NCI-H128 (cell line): ENCODE measurements around the gene WNT7B.

Experiments
- DNase-seq: peaks from one replicate; lab custom pipeline; 2025; ENCODE audit not compliant: unreplicated experiment; lab: John Stamatoyannopoulos, UW

The WNT7B gene

DNA sequence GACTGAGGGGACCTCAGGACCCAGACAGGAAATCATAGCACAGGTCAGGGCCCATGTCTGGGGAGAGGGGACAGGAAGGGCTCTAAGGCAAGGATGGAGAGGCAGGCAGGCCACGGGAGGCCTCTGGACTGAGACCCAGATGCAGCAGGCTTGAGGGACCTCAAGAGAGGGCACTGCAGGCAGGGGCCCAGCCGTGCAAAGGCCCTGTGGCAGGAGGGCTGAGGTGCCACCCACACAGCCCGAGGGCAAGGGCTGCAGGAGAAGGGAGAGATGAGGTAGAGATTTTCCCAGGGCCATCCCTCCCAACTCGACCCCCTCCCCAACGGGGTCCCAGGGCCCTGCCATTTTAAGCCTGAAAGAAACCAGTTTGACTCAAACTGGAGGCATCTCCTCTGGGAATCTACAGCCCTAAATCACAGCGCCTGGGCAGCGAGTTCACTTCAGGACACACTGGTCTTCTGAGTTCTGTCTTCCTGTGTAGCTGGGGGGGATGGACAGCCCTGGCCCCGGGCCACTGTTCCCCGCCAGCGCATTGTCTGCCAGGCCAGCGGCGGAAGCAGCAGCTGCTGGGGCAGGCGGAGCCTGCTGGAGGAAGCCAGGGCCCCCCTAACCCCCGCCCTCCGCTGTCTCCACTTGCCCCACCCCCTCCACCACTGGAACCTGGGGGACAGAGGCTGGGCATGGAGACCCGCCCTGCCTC lies 20.3 kb upstream of the WNT7B start:
- no peak for DNase-seq

DNA sequence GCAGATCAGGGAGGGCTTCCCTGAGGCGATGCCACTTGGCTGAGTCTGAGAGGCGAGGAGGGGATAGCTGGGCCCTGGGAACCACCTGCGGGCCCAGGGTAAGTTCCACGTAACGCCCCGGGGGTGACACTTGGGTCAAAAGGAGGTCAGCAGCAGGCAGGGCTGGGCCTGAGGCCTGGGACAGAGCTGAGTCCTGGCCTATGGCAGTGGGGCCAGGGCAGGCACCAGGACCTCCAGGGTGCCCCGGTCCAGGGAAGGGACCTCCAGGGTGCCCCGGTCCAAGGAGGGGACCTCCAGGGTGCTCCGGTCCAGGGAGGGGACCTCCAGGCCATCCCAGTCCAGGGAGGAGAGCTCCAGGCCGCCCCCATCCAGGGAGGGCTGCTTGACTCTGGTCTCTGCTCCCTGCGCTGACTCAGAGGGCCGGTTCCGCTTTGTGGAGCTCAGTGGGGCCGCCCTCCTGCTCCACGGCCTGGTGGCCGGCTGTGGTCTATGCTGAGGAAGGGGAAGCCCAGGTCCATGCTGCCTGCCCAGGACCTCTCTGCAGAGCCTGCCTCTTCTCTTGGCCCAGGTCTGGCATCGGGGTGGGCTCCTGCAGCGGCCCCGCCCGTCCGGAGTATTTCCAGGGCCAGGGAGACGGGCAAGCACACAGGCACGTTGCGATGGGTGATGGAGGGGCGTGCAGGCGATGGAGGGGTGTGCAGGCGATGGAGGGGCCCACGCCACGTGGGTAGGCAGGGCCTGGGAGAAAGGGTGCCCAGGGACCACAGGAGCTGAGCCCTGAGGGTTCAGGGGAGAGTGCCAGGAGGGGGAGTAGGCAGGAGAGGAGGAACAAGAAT lies 19.5 kb upstream of the WNT7B start:
- no peak for DNase-seq

DNA sequence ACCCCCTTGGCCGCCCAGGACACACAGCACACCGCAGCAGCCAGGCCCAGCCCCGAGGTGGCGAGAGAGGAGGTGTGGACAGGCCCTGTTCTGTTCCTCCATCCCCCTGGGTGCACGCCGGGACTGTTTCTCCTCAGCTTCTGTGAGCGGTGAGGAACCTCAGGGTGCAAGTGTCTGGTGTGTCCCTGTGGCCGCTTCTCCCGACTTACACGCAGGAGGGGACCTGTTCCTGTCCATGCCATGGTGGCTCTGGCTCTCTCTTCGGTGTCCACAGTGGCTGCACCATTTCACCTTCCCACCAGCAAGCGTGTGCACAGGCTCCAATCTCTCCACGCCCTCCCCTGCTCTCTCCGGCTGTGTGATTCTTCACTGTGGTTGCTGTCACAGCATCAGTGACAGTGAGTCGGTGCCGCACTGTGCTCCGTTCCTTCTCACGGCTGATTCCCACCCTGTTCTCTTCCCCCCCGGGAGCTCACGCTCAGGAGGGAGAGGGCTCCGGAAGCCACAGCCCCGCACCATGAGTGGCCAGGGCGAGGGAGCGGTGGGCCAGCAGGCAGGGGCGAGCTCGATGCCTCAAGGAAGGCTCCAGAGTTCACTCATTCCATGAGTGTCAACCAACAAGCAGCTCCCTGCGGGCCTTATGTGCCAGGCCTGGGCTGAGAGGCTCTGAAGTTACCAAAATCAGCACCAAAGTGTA lies 18.6 kb upstream of the WNT7B start:
- DNase-seq = no peak

GRCh38 chr22:45994491-45995404 lies 17.8 kb upstream of the WNT7B start:
- DNase-seq = peak; percentile 46

DNA sequence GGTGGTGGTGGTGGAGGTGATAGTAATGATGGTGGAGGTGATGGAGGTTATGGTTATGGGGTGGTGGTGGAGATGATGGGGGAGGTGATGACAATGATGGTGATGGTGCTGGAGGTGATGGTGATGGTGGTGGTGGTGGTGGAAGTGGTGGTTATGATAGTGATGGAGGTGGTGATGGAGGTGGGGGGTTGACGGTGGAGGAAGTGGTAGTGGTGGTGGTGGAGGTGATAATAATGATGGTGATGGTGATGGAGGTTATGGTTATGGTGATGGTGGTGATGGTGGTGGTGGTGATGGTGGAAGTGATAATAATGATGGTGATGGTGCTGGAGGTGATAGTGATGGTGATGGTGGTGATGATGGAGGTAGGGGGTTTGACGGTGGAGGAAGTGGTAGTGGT lies 16.9 kb upstream of the WNT7B start:
- DNase-seq = no peak

DNA sequence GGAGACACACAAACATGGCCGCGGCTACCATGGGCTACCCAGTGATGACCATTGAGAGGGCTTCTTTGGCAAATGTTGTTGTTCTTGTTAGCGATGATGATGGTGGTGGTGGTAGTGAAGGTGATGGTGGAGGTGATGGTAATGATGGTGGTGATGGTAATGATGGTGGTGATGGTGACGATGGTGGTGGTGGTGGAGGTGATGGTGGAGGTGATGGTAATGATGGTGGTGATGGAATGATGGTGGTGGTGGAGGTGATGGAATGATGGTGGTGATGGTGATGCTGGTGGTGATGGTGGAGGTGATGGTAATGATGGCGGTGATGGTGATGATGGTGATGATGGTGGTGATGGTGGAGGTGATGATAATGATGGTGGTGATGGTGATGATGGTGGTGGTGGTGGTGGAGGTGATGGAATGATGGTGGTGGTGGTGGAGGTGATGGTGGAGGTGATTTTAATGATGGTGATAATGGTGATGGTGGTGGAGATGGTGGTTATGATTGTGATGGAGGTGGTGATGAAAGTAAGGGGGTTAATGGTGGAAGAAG lies 16.3 kb upstream of the WNT7B start:
- no peak for DNase-seq

GRCh38 chr22:45992737-45993136 lies 15.8 kb upstream of the WNT7B start:
- DNase-seq = no peak

GRCh38 chr22:45991098-45991497 lies 14.1 kb upstream of the WNT7B start:
- no peak for DNase-seq

GRCh38 chr22:45987136-45987861 lies 10.3 kb upstream of the WNT7B start:
- no peak for DNase-seq

DNA sequence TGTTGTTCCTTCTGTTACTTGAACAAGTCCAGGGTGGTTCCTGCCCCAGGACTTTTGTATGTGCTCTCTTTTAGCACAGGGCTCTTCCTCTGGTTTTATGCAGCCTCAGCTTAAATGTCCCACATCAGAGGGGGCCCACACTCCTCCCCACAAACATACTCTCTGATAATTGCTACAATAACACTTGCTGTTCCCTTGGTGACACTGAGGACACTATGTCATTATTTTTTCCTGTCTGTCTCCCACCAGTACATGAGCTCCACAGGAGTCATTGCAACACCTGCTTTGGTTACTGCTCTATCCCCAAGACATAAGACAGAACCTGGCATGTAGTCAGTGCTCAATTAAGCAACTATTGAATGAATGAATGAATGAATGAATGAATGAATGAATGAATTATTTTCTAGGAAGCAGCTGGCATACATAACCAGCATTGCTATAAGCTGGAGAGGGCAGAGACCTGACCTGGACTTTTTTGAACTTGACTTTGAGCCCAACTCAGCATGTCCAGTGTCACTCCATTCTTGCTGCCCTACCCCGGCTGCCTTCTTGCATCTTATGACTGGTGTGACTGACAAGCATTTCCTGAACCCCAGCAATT lies 7.5 kb upstream of the WNT7B start:
- DNase-seq = no peak

GRCh38 chr22:45983797-45984196 lies 6.8 kb upstream of the WNT7B start:
- no peak for DNase-seq

DNA sequence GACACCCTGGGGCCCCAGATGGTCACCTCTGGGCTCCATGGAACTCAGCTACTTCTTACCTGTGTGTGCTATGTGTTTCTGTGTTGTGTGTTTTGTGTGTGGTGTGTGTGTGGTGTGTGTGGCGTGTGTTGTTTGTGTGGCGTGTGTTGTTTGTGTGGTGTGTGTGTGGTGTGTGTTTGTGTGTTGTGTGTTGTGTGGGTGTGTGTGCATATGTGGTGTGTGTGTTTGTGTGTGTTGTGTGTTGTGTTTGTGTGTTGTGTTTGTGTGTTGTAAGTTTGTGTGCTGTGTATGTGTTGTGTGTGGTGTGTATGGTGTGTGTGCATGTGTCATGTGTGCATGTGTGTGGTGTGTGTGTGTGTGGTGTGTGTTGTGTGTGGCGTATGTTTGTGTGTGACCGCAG lies 3.8 kb upstream of the WNT7B start:
- no peak for DNase-seq

DNA sequence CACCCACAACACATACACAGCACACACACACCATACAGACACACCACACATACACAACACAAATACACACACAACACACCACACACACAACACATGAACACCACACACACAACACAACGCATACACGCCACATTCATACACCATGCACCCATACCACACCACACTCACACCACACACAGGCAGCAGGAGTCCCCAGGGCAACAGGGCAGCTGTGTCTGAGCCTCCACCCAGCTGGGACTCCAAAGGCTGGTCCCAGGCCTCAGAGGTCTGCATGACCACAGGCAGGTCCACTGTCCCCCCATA lies 3.3 kb upstream of the WNT7B start:
- no peak for DNase-seq

DNA sequence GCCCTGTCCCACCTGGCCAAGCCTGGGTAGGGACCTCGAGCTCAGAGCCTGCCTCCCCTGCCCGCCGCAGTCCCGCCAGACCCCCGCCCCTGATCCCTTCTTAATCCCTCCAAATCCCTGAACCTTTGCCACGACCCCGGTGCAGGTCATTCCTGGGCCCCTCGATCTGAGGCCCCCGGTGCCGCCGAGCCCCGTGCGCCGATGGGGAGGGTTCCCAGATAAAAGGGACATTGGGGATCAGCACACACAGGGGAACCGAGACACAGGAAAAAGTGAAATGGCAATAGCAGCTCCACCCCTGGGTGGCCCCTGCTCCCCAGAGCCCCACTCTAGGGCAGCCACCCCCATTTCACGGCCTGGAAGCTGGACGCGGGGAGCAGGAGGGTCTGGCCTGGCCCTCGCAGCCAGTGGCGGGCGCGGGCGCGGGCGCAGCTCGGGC lies 1.3 kb upstream of the WNT7B start:
- DNase-seq = no peak

DNA sequence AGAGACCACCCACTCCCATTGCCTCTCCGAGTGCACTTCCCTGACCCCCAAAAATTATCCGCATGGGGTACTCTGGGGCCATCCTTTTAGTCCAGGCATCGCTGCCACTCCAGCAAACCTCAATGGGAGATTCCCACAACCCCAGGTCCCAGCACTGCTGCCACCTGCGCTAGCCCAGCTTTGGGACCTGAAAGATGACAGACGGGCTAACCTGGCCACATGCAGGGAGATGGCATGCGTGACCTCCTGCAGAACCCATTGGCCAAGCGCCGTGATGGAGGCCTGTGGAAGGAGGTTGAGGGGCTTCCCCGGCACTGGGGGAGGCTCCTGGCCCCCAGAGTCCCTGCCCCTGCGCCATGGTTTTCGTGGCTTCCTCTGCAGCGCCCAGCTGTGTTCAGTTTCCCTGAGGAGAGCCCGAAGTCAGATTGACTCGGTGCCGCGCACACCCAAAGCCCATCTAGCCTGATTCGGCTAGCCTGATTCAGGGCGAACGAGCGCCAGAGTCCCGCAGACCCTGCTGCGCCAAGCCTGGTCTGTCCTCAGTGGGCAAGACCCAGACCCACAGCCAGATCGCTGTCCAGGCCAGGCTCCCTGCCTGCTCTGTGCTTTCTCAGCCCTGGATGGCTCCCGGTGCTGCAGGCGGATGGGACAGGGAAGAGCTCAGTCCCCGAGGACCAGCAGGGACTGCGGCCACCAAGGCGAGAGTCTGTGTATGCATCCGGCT lies 751 bp upstream of the WNT7B start:
- DNase-seq = no peak

GRCh38 chr22:45976254-45977002 lies 534 bp downstream of the WNT7B start:
- DNase-seq = no peak

- no peak for DNase-seq
Measured at GRCh38 chr22:45975164-45976161, 1.5 kb downstream of the WNT7B start.
